Measurements from ENCODE around the gene ITGBL1.

DNA sequence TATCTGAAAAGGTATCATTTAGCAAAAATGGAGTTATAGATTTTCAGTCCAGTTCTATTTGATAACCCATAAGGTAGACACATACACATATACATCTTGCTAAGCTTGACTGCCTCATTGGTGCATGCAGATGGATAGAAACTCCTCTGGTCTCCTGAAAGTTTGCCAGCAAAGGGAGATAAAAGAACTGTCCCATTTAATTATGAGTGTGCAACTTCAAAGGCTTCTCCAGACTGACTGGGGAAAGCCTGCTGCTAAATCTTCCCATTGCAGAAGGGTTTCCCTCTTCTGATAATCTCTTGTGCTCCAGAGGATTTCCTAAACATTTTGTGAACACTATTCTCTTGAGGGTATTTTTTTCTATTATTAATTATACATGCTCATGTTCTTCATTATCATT is 131.9 kb downstream of the ITGBL1 start:
- TF ChIP-seq, protein P1, sequence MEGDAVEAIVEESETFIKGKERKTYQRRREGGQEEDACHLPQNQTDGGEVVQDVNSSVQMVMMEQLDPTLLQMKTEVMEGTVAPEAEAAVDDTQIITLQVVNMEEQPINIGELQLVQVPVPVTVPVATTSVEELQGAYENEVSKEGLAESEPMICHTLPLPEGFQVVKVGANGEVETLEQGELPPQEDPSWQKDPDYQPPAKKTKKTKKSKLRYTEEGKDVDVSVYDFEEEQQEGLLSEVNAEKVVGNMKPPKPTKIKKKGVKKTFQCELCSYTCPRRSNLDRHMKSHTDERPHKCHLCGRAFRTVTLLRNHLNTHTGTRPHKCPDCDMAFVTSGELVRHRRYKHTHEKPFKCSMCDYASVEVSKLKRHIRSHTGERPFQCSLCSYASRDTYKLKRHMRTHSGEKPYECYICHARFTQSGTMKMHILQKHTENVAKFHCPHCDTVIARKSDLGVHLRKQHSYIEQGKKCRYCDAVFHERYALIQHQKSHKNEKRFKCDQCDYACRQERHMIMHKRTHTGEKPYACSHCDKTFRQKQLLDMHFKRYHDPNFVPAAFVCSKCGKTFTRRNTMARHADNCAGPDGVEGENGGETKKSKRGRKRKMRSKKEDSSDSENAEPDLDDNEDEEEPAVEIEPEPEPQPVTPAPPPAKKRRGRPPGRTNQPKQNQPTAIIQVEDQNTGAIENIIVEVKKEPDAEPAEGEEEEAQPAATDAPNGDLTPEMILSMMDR (IDR thresholded peaks at IDR 0.05): no peak
- no peak for TF ChIP-seq POLR2A (IDR thresholded peaks at IDR 0.05)

Data from testis (tissue), 2 donors.